ENCODE measurements around the gene SRBD1. TPM values are rescaled to one million over a fixed set of nuclear protein-coding genes. Genes with fewer than 3 reads are reported as not detected.

The SRBD1 gene
- total RNA-seq = 30.3 TPM

GRCh38 chr2:45611020-45611859 is at the start of gene SRBD1:
TSS of gene SRBD1 (minus strand) at chr2:45611267. CDS start at chr2:45605441, 5,826 bp downstream.
- peak; percentile 97 for DNase-seq (ENCODE audit: low spot score)

GRCh38 chr2:45654250-45654649 is 43.2 kb upstream of the SRBD1 start:
- DNase-seq (ENCODE audit: low spot score) = no peak

GRCh38 chr2:45653122-45653913 is 42.3 kb upstream of the SRBD1 start:
- DNase-seq (ENCODE audit: low spot score) = no peak

- peak; percentile 63 for DNase-seq (ENCODE audit: low spot score)
These were observed 41.3 kb upstream of the SRBD1 start for GRCh38 chr2:45652090-45653031.

- peak; percentile 75 for DNase-seq (ENCODE audit: low spot score)
These were observed 40.5 kb upstream of the SRBD1 start, which contains the start of gene PRKCE for GRCh38 chr2:45651415-45652089. TSS of gene PRKCE (plus strand) at chr2:45651675.

GRCh38 chr2:45650851-45651414 is 39.9 kb upstream of the SRBD1 start:
- peak; percentile 97 for DNase-seq (ENCODE audit: low spot score)

- peak; percentile 79 for DNase-seq (ENCODE audit: low spot score)
These were observed 39.1 kb upstream of the SRBD1 start for GRCh38 chr2:45649858-45650811.

- no peak for DNase-seq (ENCODE audit: low spot score)
These were observed 38.4 kb upstream of the SRBD1 start for GRCh38 chr2:45649462-45649857.

- DNase-seq (ENCODE audit: low spot score) = no peak
These were observed 37.6 kb upstream of the SRBD1 start for GRCh38 chr2:45648636-45649035.

GRCh38 chr2:45647986-45648520 is 37.0 kb upstream of the SRBD1 start:
- DNase-seq (ENCODE audit: low spot score) = no peak

GRCh38 chr2:45647356-45647755 is 36.3 kb upstream of the SRBD1 start:
- no peak for DNase-seq (ENCODE audit: low spot score)

GRCh38 chr2:45646289-45646688 is 35.2 kb upstream of the SRBD1 start:
- DNase-seq (ENCODE audit: low spot score) = no peak

- DNase-seq (ENCODE audit: low spot score) = peak; percentile 69
These were observed 32.8 kb upstream of the SRBD1 start for GRCh38 chr2:45643543-45644542.

GRCh38 chr2:45643095-45643494 is 32.0 kb upstream of the SRBD1 start:
- DNase-seq (ENCODE audit: low spot score) = no peak

GRCh38 chr2:45640576-45640975 is 29.5 kb upstream of the SRBD1 start:
- DNase-seq (ENCODE audit: low spot score) = no peak

GRCh38 chr2:45637440-45637839 is 26.4 kb upstream of the SRBD1 start:
- no peak for DNase-seq (ENCODE audit: low spot score)

GRCh38 chr2:45636008-45636407 is 24.9 kb upstream of the SRBD1 start:
- no peak for DNase-seq (ENCODE audit: low spot score)

- no peak for DNase-seq (ENCODE audit: low spot score)
These were observed 23.2 kb upstream of the SRBD1 start for GRCh38 chr2:45634223-45634622.

Measured in ureter (tissue), 1 donor.